GM12878 (cell line): ENCODE data around the gene IVD.

Experiments used
- BCL3 ChIP-seq: IDR thresholded peaks from 2 replicates; pipeline ENCODE4 v1.6.1; 2011; ENCODE audit warnings: borderline replicate concordance, low read depth, mild to moderate bottlenecking, moderate library complexity, low read length; ENCODE audit not compliant: insufficient read depth, poor library complexity, severe bottlenecking
- CHD2 ChIP-seq: IDR thresholded peaks from 2 replicates; pipeline ENCODE4 v1.6.1; 2011; ENCODE audit warnings: low read depth, low read length, improper control_type of control experiment, borderline replicate concordance
- POU2F2 ChIP-seq: IDR thresholded peaks from 3 replicates; pipeline ENCODE4 v1.6.1; 2011; ENCODE audit warnings: low read depth, mild to moderate bottlenecking, low read length, borderline replicate concordance
- RFX5 ChIP-seq: IDR thresholded peaks from 2 replicates; pipeline ENCODE4 v1.6.1; 2011; ENCODE audit warnings: low read depth, low read length, improper control_type of control experiment
- SKIL ChIP-seq: fragments of 450-650 bp; IDR thresholded peaks from 2 replicates; pipeline ENCODE4 v1.6.1; 2017; ENCODE audit warnings: mild to moderate bottlenecking, low read depth, inconsistent platforms; ENCODE audit not compliant: poor library complexity, severe bottlenecking

- no peak for TF ChIP-seq POU2F2
- no peak for TF ChIP-seq RFX5
- TF ChIP-seq BCL3 = no peak
- TF ChIP-seq CHD2 = no peak
- TF ChIP-seq SKIL = no peak
Observed at GRCh38 chr15:40437752-40438687, 32.4 kb downstream of the IVD start.
